Bronchial epithelial cell (primary cell): ENCODE data around the gene MRPS2. TPM values are rescaled to one million over a fixed set of nuclear protein-coding genes. Genes with fewer than 3 reads are reported as not detected.
A peak's percentile ranks its signal among the peaks of the same experiment; 100 is the strongest.

Source experiments
- DNase-seq: peaks from one replicate; pipeline ENCODE4 v3.0.0-alpha.2; 2010; ENCODE audit warnings: low read depth
- FAIRE-seq: peaks from 2 replicates; lab custom pipeline; 2011; peaks lifted over from hg19 to GRCh38; lab: Jason Lieb, UNC
- H3K27me3 ChIP-seq: 2 replicates; pipeline ENCODE4 v1.5.1; 2011; ENCODE audit warnings: low read length; ENCODE audit not compliant: control insufficient read depth, insufficient read depth
- H3K36me3 ChIP-seq: 2 replicates; pipeline ENCODE4 v1.5.1; 2011; ENCODE audit warnings: low read length; ENCODE audit not compliant: control insufficient read depth, insufficient read depth
- H3K4me3 ChIP-seq: 2 replicates; pipeline ENCODE4 v1.5.1; 2011; ENCODE audit warnings: mild to moderate bottlenecking, low read depth, low read length, control low read depth
- CTCF ChIP-seq: IDR thresholded peaks from 2 replicates; pipeline ENCODE4 v1.5.1; 2011; ENCODE audit warnings: mild to moderate bottlenecking, moderate library complexity, low read length, control low read depth, inconsistent platforms; ENCODE audit not compliant: insufficient read depth, severe bottlenecking
- total RNA-seq: library from RNA; depleted of rRNA; stranded (reverse); fragments of >200 nt; gene quantifications from 2 replicates; pipeline ENCODE4 v1.2.1, GENCODE V29; 2014

The MRPS2 gene
- total RNA-seq, 1 donor from 2014 or later = 15.5 TPM

DNA sequence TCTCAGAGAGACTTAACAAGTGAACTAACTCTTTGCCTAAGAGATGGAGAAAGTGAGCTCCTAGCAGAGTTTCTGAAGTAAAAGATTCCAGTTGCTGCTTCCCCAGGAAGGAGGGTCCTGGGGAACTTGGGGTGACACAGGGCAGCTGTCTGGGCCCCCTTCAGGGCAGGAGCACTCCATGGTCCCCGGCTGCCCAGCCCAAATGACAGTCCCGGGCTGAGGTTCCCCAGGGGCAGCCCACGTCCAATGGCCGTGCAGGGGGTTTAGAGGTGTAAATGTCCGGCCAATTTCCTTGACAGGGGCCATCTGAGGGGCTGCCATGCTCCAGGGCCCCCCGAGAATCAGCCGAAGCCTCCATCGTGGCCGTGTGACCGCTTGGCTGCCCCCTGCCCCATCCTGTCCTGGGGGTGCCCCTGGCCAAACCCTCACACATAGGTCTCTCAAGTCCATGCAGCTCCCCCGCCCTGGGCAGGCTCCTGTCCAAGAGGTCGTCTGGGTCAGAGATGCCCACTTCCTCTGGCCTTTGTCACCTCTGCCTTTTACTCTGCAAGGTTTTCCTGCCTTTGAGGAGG lies 26.4 kb upstream of the MRPS2 start:
- FAIRE-seq (no peak), DNase-seq (no peak)
- H3K27me3 ChIP-seq = no peaks in the 10 kb centered on the region
- H3K36me3 ChIP-seq = no peaks in the 10 kb centered on the region
- no peak overlapping the region for H3K4me3 ChIP-seq
- TF ChIP-seq CTCF = no peak

DNA sequence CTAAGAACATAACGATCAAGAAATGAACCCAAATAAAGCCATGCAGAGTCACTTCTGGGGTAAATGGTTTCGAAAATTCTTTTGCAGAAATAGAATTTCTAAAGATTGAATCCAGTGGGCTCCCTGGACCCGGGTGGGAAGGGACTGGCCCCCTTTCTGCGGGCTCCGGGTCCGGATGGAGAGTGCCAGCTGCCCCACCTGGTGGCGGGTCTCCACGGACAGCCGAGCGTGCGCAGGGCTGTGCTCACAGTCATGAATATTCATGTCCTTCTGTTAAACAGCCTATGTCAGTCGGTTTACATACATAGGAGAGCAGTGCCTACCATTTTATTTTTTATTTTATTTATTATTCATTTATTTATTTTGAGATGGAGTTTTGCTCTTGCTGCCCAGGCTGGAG lies 25.6 kb upstream of the MRPS2 start:
- no peaks in the 10 kb centered on the region for H3K27me3 ChIP-seq
- peak; percentile 39 for TF ChIP-seq CTCF
- no peak for FAIRE-seq
- H3K36me3 ChIP-seq = no peaks in the 10 kb centered on the region
- DNase-seq = no peak
- no peak overlapping the region for H3K4me3 ChIP-seq

- no peak overlapping the region for H3K4me3 ChIP-seq
- no peaks in the 10 kb centered on the region for H3K27me3 ChIP-seq
- no peaks in the 10 kb centered on the region for H3K36me3 ChIP-seq
- DNase-seq (no peak), FAIRE-seq (no peak)
- no peak for TF ChIP-seq CTCF
Measured at GRCh38 chr9:135476561-135477355, 23.7 kb upstream of the MRPS2 start.

DNA sequence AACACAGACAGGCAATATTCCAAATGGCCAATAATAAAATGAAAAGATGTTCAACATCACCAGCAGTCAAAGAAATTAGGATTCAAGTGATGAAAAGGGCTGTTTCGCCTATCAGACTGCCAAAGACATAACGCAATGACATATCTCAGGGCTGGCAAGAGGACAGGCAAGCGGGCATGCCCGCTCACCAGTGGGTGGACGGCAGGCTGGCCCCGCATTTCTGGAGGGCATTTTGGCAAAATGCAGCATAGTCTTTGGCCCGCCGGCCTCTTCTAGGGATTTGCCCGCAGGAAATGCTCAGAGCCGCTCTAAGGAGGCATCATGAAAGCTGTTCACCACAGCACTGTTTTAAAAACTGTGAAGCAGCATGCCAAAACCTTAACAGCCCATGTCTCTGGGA lies 22.3 kb upstream of the MRPS2 start:
- FAIRE-seq (no peak), DNase-seq (no peak)
- no peak for TF ChIP-seq CTCF
- H3K27me3 ChIP-seq = no peaks in the 10 kb centered on the region
- no peak overlapping the region for H3K4me3 ChIP-seq
- H3K36me3 ChIP-seq = no peaks in the 10 kb centered on the region

DNA sequence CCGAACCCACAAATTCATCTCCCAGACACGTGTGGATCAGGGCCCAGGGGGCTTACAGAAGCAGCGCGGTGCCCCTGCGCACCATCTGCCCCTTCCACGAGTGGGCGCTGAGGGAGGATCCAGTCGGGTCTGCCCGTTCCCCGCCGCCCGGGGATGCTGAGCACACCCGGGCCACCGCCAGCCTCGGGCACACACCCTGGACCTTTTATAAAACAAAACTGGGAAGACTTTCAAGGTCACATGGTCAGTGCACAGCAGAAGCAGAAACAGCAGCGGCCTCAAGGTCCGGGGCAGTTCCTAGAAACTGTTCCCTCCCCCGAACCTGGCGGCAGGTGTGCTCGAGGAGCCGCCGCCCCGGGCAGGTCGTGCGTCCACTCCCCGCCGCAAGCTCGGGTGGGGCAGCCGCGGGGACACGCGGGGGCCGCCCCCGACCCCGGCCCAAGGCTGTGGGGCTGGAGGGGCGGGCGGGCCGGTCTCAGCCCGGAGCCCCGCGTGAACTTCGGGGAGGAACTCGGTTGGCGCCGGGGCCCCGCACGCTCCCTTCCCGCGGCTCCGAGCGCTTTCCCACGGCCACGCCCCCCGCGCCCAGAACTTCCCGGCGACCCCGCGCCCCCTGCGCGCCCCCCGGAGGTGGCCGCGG lies 21.5 kb upstream of the MRPS2 start:
- peak; percentile 7 for TF ChIP-seq CTCF
- no peaks in the 10 kb centered on the region for H3K36me3 ChIP-seq
- H3K27me3 ChIP-seq = no peaks in the 10 kb centered on the region
- H3K4me3 ChIP-seq = peak overlapping the region; percentile 81
- DNase-seq = no peak
- no peak for FAIRE-seq
